A549 (cell line): ENCODE results near the gene NRIP2. TPM values are rescaled to one million over a fixed set of nuclear protein-coding genes. Genes with fewer than 3 reads are reported as not detected.

Experiments
- ATAC-seq, 2 experiments: fragments of 200-7000 bp in 1 of 2; fragments of >200 bp in 1 of 2; cut with Nextera tagmentation in 1 of 2; cut with Tn5 transposase in 1 of 2; 3 replicates each; pipeline versions ENCODE4 v1.8.0 to v1.9.1; 2018 to 2020; ENCODE audit warnings: mild to moderate bottlenecking in 1 of 2, moderate library complexity in 1 of 2
- CTCF ChIA-PET: fragments of 300-600 bp; sonication (Branson Sonifier 250); formaldehyde crosslinking; extraction: SDS; loops from one replicate; lab custom pipeline; 2021; ENCODE audit warnings: antibody characterized with exemption, inconsistent platforms; lab: Yijun Ruan, JAX
- POLR2A ChIA-PET: fragments of 350-600 bp; formaldehyde crosslinking; extraction: SDS; loops from one replicate; lab custom pipeline; 2021; ENCODE audit warnings: antibody characterized with exemption, inconsistent platforms; lab: Yijun Ruan, JAX
- DNase-seq, 2 experiments: peaks; one replicate each; pipeline versions ENCODE4 v3.0.0 to v3.0.0-alpha.2; 2011 to 2016; ENCODE audit warnings: low read depth in 1 of 2, low spot score in 1 of 2
- FAIRE-seq: peaks from 2 replicates; lab custom pipeline; 2011; peaks lifted over from hg19 to GRCh38; lab: Jason Lieb, UNC
- H3K27ac ChIP-seq, 2 experiments: fragments of >200 bp; sonication (Bioruptor Twin); formaldehyde crosslinking; 3 replicates each; pipeline ENCODE4 v1.5.1; 2016 to 2017
- H3K4me1 ChIP-seq: fragments of >200 bp; sonication (Bioruptor Twin); formaldehyde crosslinking; 3 replicates; pipeline ENCODE4 v1.6.1; 2016
- H3K4me2 ChIP-seq: fragments of >200 bp; sonication (Bioruptor Twin); formaldehyde crosslinking; 3 replicates; pipeline ENCODE4 v1.6.1; 2016
- H3K4me3 ChIP-seq: fragments of >200 bp; sonication (Bioruptor Twin); formaldehyde crosslinking; 3 replicates; pipeline ENCODE4 v1.5.1; 2016
- H3K9me3 ChIP-seq: fragments of >200 bp; sonication (Bioruptor Twin); formaldehyde crosslinking; 3 replicates; pipeline ENCODE4 v1.6.1; 2016
- BCL3 ChIP-seq: fragments of >200 bp; sonication (Bioruptor Twin); formaldehyde crosslinking; IDR thresholded peaks from 3 replicates; pipeline ENCODE4 v1.6.1; 2016
- CTCF ChIP-seq: fragments of >200 bp; sonication (Bioruptor Twin); formaldehyde crosslinking; IDR thresholded peaks from 3 replicates; pipeline ENCODE4 v1.5.1; 2016
- E2F6 ChIP-seq: IDR thresholded peaks from 2 replicates; pipeline ENCODE4 v1.6.1; 2012; ENCODE audit warnings: low read depth, borderline replicate concordance
- EHF ChIP-seq: fragments of 250-450 bp; sonication (Bioruptor Pico); IDR thresholded peaks from 2 replicates; pipeline ENCODE4 v1.5.0; 2020; ENCODE audit warnings: mild to moderate bottlenecking
- EHMT2 ChIP-seq: fragments of 200-600 bp; sonication (generic); IDR thresholded peaks from 2 replicates; pipeline ENCODE4 v1.6.1; 2016; ENCODE audit warnings: antibody characterized with exemption, low read depth, mild to moderate bottlenecking, moderate library complexity
- ELK1 ChIP-seq: fragments of 150-350 bp; IDR thresholded peaks from 2 replicates; pipeline ENCODE4 v1.6.1; 2014; ENCODE audit warnings: low read depth, mild to moderate bottlenecking, low read length
- FOXS1 ChIP-seq: fragments of 250-450 bp; sonication (Bioruptor Pico); IDR thresholded peaks from 2 replicates; pipeline ENCODE4 v1.5.0; 2020; ENCODE audit warnings: mild to moderate bottlenecking, moderate library complexity
- GATA3 ChIP-seq: IDR thresholded peaks from 2 replicates; pipeline ENCODE4 v1.6.1; 2012; ENCODE audit warnings: borderline replicate concordance
- HMGXB4 ChIP-seq: fragments of 250-450 bp; sonication (Bioruptor Pico); IDR thresholded peaks from 2 replicates; pipeline ENCODE4 v1.5.0; 2021; ENCODE audit warnings: mild to moderate bottlenecking, moderate library complexity, borderline replicate concordance
- JUN ChIP-seq, 2 experiments: fragments of >200 bp; sonication (Bioruptor Twin); formaldehyde crosslinking; IDR thresholded peaks; 2 replicates in 1 of 2; 3 replicates in 1 of 2; pipeline ENCODE4 v1.6.1; 2016 to 2017
- MAX ChIP-seq: IDR thresholded peaks from 2 replicates; pipeline ENCODE4 v1.6.1; 2012
- MYC ChIP-seq: IDR thresholded peaks from 2 replicates; pipeline ENCODE4 v1.6.1; 2012; ENCODE audit warnings: mild to moderate bottlenecking, inconsistent platforms, low read length, improper control_type of control experiment, borderline replicate concordance
- PHF8 ChIP-seq: fragments of 200-600 bp; sonication (generic); IDR thresholded peaks from 2 replicates; pipeline ENCODE4 v1.6.1; 2016; ENCODE audit warnings: low read depth, mild to moderate bottlenecking, antibody characterized with exemption, moderate library complexity, borderline replicate concordance
- RAD21 ChIP-seq, 2 experiments: fragments of >200 bp in 1 of 2; sonication (Bioruptor Twin) in 1 of 2; formaldehyde crosslinking in 1 of 2; IDR thresholded peaks in 1 of 2; conservative IDR thresholded peaks in 1 of 2; 2 replicates in 1 of 2; 3 replicates in 1 of 2; pipeline ENCODE4 v1.6.1; 2012 to 2018; ENCODE audit warnings: inconsistent platforms in 1 of 2
- RARB ChIP-seq: fragments of 250-450 bp; sonication (Bioruptor Pico); IDR thresholded peaks from 2 replicates; pipeline ENCODE4 v1.8.0; 2021; ENCODE audit warnings: mild to moderate bottlenecking, moderate library complexity
- TP53 ChIP-seq: fragments of 250-450 bp; sonication (Bioruptor Pico); IDR thresholded peaks from 2 replicates; pipeline ENCODE4 v1.5.0; 2021; ENCODE audit warnings: mild to moderate bottlenecking, moderate library complexity
- ZC3H11A ChIP-seq: fragments of 450-650 bp; IDR thresholded peaks from 2 replicates; pipeline ENCODE4 v1.6.1; 2014; ENCODE audit warnings: antibody characterized with exemption, mild to moderate bottlenecking
- WGBS: methylation state at CpG from one replicate; pipeline ENCODE4 v1.1.6; 2017; ENCODE audit errors: missing lambda C conversion rate; 5-methylcytosine and 5-hydroxymethylcytosine counted together
- polyA plus RNA-seq, 4 experiments: library from polyadenylated mRNA; depleted of rRNA in 3 of 4; stranded (reverse); fragments of >200 nt; fragmentation: RNase III in 1 of 4; extraction: RNeasy Plus Mini Kit Qiagen cat#74134 plus additional on column Dnase treatment in 1 of 4; gene quantifications; 2 replicates in 3 of 4; 3 replicates in 1 of 4; pipeline ENCODE4 v1.2.3, GENCODE V29; 2011 to 2017

NRIP2 gene
- polyA plus RNA-seq, 2 of the 4 experiments (the other 2 are of a cell fraction), result not detected

GRCh38 chr12:2833810-2834209, 1.0 kb downstream of the NRIP2 start:
- FAIRE-seq (no peak), ATAC-seq (no peak), DNase-seq (no peak)
- H3K27ac ChIP-seq, result no peak overlapping the region
- no peak overlapping the region for H3K4me2 ChIP-seq
- TF ChIP-seq ELK1 (no peak), ZC3H11A (no peak), PHF8 (no peak), FOXS1 (CRISPR knock-in tag) (no peak), E2F6 (no peak)
- no peaks in the 10 kb centered on the region for H3K9me3 ChIP-seq
- 79% methylated on average over 9 of the region's 9 CpGs for WGBS
- CTCF ChIA-PET, result interaction anchor here (1.0 to 3.1 kb wide), 5 partner anchors 11 to 200 kb away, joined by 3 to 12 read pairs (median 3); no protein-coding TSS in a partner anchor
- no peak overlapping the region for H3K4me3 ChIP-seq
- POLR2A ChIA-PET, result no interaction called here
- H3K4me1 ChIP-seq, result no peaks in the 10 kb centered on the region

- Histone ChIP-seq H3K4me3 (no peak overlapping the region), H3K9me3 (no peaks in the 10 kb centered on the region), H3K27ac (no peak overlapping the region), H3K4me2 (no peak overlapping the region), H3K4me1 (no peaks in the 10 kb centered on the region)
- TF ChIP-seq TP53 (CRISPR knock-in tag) (no peak), HMGXB4 (CRISPR knock-in tag) (no peak), GATA3 (no peak), E2F6 (no peak)
- WGBS, result 71% methylated on average over 5 of the region's 5 CpGs
- ATAC-seq (peak; percentile 16 to 33; a peak in 1 of 6 replicates), FAIRE-seq (no peak), DNase-seq (no peak)
- ChIA-PET CTCF (interaction anchor here (1.0 to 3.1 kb wide), 5 partner anchors 11 to 201 kb away, joined by 3 to 12 read pairs (median 3); no protein-coding TSS in a partner anchor), POLR2A (no interaction called here)
Observed at GRCh38 chr12:2833327-2833726, 1.5 kb downstream of the NRIP2 start.

- no peak for ATAC-seq
- H3K4me1 ChIP-seq, result no peaks in the 10 kb centered on the region
- no peak for DNase-seq
- H3K27ac ChIP-seq, result no peak overlapping the region
- H3K4me3 ChIP-seq, result no peak overlapping the region
- CTCF ChIA-PET, result interaction anchor here (1.7 to 3.1 kb wide), 3 partner anchors 19 to 201 kb away, joined by 3 to 12 read pairs (median 6); no protein-coding TSS in a partner anchor
- no peaks in the 10 kb centered on the region for H3K9me3 ChIP-seq
- TF ChIP-seq EHMT2, result no peak
- TF ChIP-seq EHF (CRISPR knock-in tag), result no peak
- TF ChIP-seq FOXS1 (CRISPR knock-in tag), result no peak
- no peak for TF ChIP-seq CTCF
- TF ChIP-seq RARB, result no peak
- no peak for TF ChIP-seq MYC
- no peak for TF ChIP-seq RAD21 (conservative IDR thresholded peaks at IDR 0.05 in 1 of 2, IDR thresholded peaks at IDR 0.05 in 1 of 2)
- no peak for TF ChIP-seq MAX
- no peak for TF ChIP-seq JUN (IDR thresholded peaks at IDR 0.05)
- TF ChIP-seq BCL3, result no peak
- TF ChIP-seq, all 56 proteins: peak for 0
- WGBS, result 86% methylated on average over 6 of the region's 6 CpGs
- no peak for FAIRE-seq
- no peak overlapping the region for H3K4me2 ChIP-seq
- POLR2A ChIA-PET, result no interaction called here
Observed at GRCh38 chr12:2832550-2833127, 2.2 kb downstream of the NRIP2 start.
